Stimulated activated CD8-positive, alpha-beta memory T cell treated with anti-CD3 and anti-CD28 coated beads, Interleukin-4, amount 100 ng/mL, for 1 hour (primary cell): ENCODE data around the gene AZU1.

Source experiments
- DNase-seq, 2 donors: peaks; one replicate each; pipeline ENCODE4 v3.0.0-alpha.2; 2020; ENCODE audit warnings: low read depth in 2 of 2, low spot score in 1 of 2

Gene AZU1

GRCh38 chr19:796692-797527 lies 30.7 kb upstream of the AZU1 start, which contains the start of gene PTBP1:
Gene PTBP1 (plus strand): TSS chr19:797452. CDS start chr19:797498, 46 bp downstream.
- peak; percentile 95 to 99 for DNase-seq

DNA sequence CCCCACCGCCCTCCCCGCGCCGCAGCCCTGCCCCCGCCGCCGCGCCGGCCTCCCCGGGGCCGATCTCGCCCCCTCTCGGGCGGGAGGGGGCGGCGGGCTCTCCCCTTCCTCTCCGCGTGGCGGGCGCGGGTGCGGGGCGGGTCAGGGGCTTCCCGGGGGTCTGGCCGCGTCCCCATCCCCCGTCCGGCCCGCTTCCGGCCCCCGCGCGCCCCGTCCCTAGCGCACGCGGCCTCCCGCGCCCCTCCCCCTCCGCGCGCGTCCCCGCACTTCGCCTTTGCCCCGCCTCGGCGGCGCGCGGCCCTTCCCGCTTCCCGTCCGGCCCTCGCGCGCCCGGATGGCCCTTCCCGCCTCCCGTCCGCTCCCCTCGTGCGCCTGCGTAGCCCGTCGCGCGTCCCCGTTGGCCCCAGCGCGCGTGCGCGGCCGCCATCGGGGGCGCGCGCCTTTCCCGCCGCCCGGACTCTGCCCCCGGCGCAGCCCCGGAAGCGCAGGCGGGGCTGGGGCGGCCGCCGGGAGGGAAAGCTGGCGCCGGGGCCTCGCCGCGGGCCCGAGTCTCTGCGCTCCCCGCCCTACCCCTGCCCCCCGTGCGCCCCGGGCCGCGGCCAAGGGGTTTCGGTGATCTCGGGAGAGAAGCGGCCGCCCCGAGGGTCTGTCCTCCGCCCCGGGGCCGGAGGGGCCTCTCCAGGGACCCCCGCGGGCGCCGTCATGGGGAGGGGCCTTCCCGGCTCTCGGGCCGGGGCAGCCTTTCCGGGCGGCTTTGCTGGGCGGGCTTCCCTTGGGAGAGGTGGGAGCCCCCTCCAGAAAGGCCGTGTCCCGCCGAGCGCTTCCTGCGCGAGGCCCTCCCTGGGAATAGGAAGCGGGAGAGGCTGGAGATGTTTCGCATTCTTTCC lies 29.9 kb upstream of the AZU1 start:
- DNase-seq, result peak; percentile 65 to 75

- DNase-seq, result no peak
Observed at GRCh38 chr19:798415-799075, 29.1 kb upstream of the AZU1 start.

- no peak for DNase-seq
Observed at GRCh38 chr19:799076-799881, 28.4 kb upstream of the AZU1 start.

- no peak for DNase-seq
Observed at GRCh38 chr19:800360-801029, 27.1 kb upstream of the AZU1 start.

- no peak for DNase-seq
Observed at GRCh38 chr19:801030-801860, 26.4 kb upstream of the AZU1 start.

GRCh38 chr19:801861-802497 lies 25.7 kb upstream of the AZU1 start:
- no peak for DNase-seq

- DNase-seq, result no peak
Observed at GRCh38 chr19:802498-803098, 25.0 kb upstream of the AZU1 start.

DNA sequence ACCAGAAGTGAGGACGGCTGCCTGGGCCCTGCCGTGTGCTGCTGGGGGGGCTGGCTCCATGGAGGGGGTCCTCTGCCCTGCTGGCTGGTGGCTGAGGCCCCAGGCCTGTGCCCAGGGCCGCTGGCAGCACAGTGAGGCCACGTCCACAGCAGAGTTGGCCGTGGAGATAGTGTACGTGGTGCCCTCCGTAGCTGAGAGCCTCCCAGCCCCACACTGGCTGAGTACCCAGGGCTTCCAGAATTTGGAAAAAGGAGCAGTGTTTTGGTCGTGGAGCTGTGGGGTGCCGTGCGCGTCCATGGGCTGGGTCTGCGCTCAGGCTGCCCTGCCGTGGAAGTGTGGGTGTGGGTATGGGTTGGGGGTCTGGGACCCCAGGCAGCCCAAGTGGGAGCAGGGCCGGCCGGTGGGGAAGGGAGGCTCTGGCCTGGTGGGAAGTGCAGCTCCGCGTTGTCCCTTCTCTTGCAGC lies 24.5 kb upstream of the AZU1 start:
- no peak for DNase-seq

- DNase-seq, result no peak
Observed at GRCh38 chr19:803686-804418, 23.8 kb upstream of the AZU1 start.

- no peak for DNase-seq
Observed at GRCh38 chr19:804419-805165, 23.0 kb upstream of the AZU1 start.

GRCh38 chr19:805166-805551 lies 22.5 kb upstream of the AZU1 start:
- no peak for DNase-seq

DNA sequence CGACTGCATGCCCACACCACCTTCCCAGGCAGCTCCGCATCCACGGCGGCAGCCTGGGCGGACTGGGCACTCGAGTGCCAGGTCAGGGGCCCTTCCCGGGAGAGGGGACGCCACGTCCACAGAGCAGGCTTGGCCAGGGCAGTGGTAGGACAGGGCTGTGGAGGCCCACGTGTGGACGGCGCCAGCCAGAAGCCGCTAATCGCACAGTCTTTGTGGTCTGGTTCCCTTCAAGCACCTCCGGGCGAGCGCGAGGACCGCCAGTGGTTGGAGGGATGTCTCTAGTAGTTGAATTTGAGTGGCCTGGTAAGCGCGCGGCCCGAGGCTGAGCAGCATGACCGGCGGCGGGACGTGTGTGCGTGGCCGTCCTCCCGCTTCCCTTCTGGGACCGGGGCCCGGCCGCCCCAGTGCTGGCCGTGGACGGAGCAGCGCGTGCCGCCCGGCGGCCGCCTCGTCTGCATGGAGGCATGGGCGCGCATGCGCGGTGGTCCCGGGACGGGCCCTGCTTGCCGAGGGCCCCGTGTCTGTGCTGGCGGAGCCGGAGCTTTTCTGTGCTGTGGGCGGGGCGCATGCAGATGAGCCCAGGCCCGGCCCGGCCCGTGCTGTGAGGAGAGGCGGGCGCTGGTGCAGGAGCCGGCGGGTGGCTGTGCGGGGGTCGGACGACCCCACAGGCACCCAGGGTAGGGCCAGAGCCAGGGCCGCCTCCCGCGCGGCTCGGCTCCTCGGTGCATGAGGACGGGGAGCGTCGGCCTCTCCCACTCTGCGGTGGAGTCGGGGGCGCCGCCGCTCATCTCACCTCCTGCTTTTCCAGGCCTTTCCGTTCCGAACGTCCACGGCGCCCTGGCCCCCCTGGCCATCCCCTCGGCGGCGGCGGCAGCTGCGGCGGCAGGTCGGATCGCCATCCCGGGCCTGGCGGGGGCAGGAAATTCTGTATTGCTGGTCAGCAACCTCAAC lies 21.8 kb upstream of the AZU1 start:
- DNase-seq, result no peak

- no peak for DNase-seq
Observed at GRCh38 chr19:806815-807421, 20.7 kb upstream of the AZU1 start.
